Stomach (tissue), 9 donors: ENCODE results near the gene PITPNC1. TPM values are rescaled to one million over a fixed set of nuclear protein-coding genes. Genes with fewer than 3 reads are reported as not detected.
A peak's percentile ranks its signal among the peaks of the same experiment; 100 is the strongest.
"Not testable (repeated sequence)": the region's sequence is repeated elsewhere in the genome, so short reads cannot be mapped to it uniquely, and the experiment has no call there.

Experiments used
- DNase-seq, 2 donors: peaks; one replicate each; pipeline versions ENCODE4 v3.0.0 to v3.0.0-alpha.2; 2013 to 2019
- H3K27ac ChIP-seq, 5 donors: fragments of 200-600 bp in 4 of 5; sonication (generic) in 4 of 5; one replicate each; pipeline ENCODE4 v1.5.1; 2013 to 2019; ENCODE audit warnings: mild to moderate bottlenecking in 1 of 5, moderate library complexity in 1 of 5
- H3K27me3 ChIP-seq, 3 donors: fragments of 200-600 bp; sonication (generic); one replicate each; pipeline ENCODE4 v1.5.1; 2017 to 2019; ENCODE audit warnings: mixed run types in 1 of 3
- H3K36me3 ChIP-seq, 4 donors: fragments of 200-600 bp; sonication (generic); 1 replicate in 3 of 4; 2 replicates in 1 of 4; pipeline ENCODE4 v1.5.1; 2016 to 2019
- H3K4me1 ChIP-seq, 4 donors: fragments of 200-600 bp; sonication (generic); one replicate each; pipeline ENCODE4 v1.5.1; 2016 to 2019
- H3K4me3 ChIP-seq, 4 donors: fragments of 200-600 bp; sonication (generic) in 3 of 4; one replicate each; pipeline ENCODE4 v1.5.1; 2016 to 2019; ENCODE audit warnings: mild to moderate bottlenecking in 1 of 4
- H3K9me3 ChIP-seq, 4 donors: fragments of 200-600 bp; sonication (generic); one replicate each; pipeline ENCODE4 v1.5.1; 2016 to 2019
- EP300 ChIP-seq: sonication (generic); formaldehyde crosslinking; IDR thresholded peaks from one replicate; pipeline ENCODE4 v1.6.1; 2017; ENCODE audit warnings: antibody characterized with exemption
- POLR2A ChIP-seq, 4 donors: fragments of 450-650 bp; IDR thresholded peaks; one replicate each; pipeline ENCODE4 v1.6.1; 2016; ENCODE audit warnings: antibody characterized with exemption in 4 of 4, control low read depth in 2 of 4, mild to moderate bottlenecking in 1 of 4, moderate library complexity in 1 of 4
- POLR2AphosphoS5 ChIP-seq, 3 donors: sonication (generic); formaldehyde crosslinking; IDR thresholded peaks; one replicate each; pipeline ENCODE4 v1.6.1; 2016; ENCODE audit warnings: antibody characterized with exemption in 3 of 3
- WGBS, 5 donors: extraction: QIAGEN DNeasy Blood & Tissue Kit in 3 of 5; methylation state at CpG; one replicate each; pipeline versions ENCODE4 v1.1.5 to v1.1.7; 2013 to 2018; 5-methylcytosine and 5-hydroxymethylcytosine counted together
- intact Hi-C: fragments of 100-400 bp; cut with DNase I; formaldehyde crosslinking; loops from one replicate; pipeline ENCODE4 v1.15.1; 2023; ENCODE audit warnings: low total_unique reads
- polyA plus RNA-seq, 3 donors: library from polyadenylated mRNA; stranded (reverse); fragments of 200-250 nt; gene quantifications; one replicate each; pipeline ENCODE4 v1.2.3, GENCODE V29; 2013
- total RNA-seq, 5 donors: library from RNA; depleted of rRNA; stranded (reverse); fragments of >200 nt; gene quantifications; one replicate each; pipeline versions ENCODE4 v1.1.0 to v1.2.3, GENCODE V29; 2014 to 2016
- TF ChIP-seq, protein P1 (sequence below), 7 experiments: fragments of 450-650 bp in 4 of 7; fragments of 200-600 bp in 3 of 7; sonication (generic) in 3 of 7; IDR thresholded peaks; one replicate each; pipeline ENCODE4 v1.5.1; 2016 to 2019; ENCODE audit warnings: antibody characterized with exemption in 7 of 7, control low read depth in 2 of 7, mild to moderate bottlenecking in 1 of 7
- donor health status: healthy with polysubstance abuse.
- donor health status: Bipolar disorder and iron deficiency.
- donor health status: healthy.

PITPNC1 gene
- total and polyA plus RNA-seq, 8 donors, result 2.3 to 25.3 (median 14.4) TPM

DNA sequence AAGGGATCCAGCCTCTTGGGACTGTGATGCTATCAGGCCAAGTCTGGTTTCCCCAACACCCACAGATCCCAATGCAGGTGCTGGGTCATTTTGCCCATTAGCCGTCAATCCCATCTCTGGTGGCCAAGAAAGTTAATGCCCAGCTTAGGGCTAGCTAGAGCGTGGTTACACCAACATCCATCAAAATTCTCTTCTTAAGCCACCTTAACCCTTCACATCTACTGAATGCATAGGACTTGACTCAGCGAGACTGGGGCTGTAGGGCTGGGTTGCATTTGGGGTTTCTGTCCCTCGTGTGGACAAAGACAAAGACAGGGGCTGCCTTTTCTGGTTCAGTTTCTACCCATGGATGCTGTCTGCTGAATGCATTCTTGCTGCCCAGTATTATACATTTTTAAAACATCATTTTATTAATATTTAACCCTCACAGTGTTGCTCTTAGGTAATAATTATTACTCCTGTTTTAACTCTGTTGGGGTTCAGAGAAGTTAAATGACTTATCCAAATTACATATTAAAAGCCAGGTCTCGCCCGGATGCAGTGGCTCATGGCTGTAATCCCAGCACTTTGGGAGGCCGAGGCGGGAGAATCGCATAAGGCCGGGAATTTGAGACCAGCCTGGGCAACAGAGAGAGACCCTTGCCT, 199.5 kb downstream of the PITPNC1 start:
- intact Hi-C loops, result no loop called here
- H3K27me3 ChIP-seq, result no peaks in the 10 kb centered on the region
- WGBS, 5 donors, result 93 to 97% (median 95%) methylated on average over 10 of the region's 10 CpGs
- no peak overlapping the region for H3K4me3 ChIP-seq
- TF ChIP-seq POLR2A (IDR thresholded peaks at IDR 0.05), result no peak
- TF ChIP-seq POLR2AphosphoS5 (IDR thresholded peaks at IDR 0.05), result no peak
- TF ChIP-seq EP300, result no peak
- TF ChIP-seq, protein P1, sequence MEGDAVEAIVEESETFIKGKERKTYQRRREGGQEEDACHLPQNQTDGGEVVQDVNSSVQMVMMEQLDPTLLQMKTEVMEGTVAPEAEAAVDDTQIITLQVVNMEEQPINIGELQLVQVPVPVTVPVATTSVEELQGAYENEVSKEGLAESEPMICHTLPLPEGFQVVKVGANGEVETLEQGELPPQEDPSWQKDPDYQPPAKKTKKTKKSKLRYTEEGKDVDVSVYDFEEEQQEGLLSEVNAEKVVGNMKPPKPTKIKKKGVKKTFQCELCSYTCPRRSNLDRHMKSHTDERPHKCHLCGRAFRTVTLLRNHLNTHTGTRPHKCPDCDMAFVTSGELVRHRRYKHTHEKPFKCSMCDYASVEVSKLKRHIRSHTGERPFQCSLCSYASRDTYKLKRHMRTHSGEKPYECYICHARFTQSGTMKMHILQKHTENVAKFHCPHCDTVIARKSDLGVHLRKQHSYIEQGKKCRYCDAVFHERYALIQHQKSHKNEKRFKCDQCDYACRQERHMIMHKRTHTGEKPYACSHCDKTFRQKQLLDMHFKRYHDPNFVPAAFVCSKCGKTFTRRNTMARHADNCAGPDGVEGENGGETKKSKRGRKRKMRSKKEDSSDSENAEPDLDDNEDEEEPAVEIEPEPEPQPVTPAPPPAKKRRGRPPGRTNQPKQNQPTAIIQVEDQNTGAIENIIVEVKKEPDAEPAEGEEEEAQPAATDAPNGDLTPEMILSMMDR (IDR thresholded peaks at IDR 0.05), result no peak
- no peak for DNase-seq
- H3K27ac ChIP-seq, result no peak overlapping the region
- peaks cover 0 to 11% (median 5%) of the 10 kb centered on the region in 4 donors for H3K4me1 ChIP-seq
- peaks cover 0 to 16% (median 7%) of the 10 kb centered on the region in 4 donors for H3K36me3 ChIP-seq
- no peaks in the 10 kb centered on the region for H3K9me3 ChIP-seq

DNA sequence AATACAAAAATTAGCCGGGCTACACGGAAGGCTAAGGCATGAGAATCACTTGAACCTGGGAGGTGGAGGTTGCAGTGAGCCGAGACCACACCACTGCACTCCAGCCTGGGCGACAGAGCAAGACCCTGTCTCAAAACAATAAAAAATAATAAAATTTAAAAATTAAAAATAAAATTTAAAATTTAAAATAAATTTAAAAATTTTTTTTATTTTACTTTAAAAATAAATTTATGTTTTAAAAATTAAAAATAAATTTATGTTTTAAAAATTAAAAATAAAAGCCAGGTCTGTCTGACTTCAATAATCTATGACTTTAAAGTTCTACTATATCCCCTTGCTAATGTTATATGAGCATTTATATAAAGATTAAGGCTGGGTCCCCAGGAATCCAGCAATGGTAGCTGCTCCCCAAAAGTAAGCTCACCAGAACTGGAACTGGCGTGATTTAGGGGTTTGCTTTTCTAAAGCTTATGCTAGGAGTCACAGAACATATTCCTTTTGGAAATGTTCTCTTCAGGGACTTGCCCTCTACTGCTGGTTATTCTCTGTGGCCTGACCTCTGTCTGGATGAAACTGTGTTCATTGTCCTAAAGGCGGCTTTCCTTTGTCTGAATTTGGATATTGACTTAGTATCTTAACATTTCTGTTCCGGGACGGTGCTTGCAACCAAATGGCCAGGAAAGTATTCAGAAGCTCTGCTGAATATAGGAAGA, 200.5 kb downstream of the PITPNC1 start:
- Histone ChIP-seq H3K4me3 (no peak overlapping the region), H3K9me3 (no peaks in the 10 kb centered on the region), H3K36me3 (peaks cover 0 to 16% (median 7%) of the 10 kb centered on the region in 4 donors), H3K4me1 (peaks cover 0 to 20% (median 14%) of the 10 kb centered on the region in 4 donors), H3K27ac (peak overlapping the region in 1 of 5 donors; percentile 24), H3K27me3 (no peaks in the 10 kb centered on the region)
- TF ChIP-seq, protein P1 (IDR thresholded peaks at IDR 0.05), result no peak
- no peak for TF ChIP-seq POLR2A (IDR thresholded peaks at IDR 0.05)
- TF ChIP-seq EP300, result no peak
- TF ChIP-seq POLR2AphosphoS5 (IDR thresholded peaks at IDR 0.05), result no peak
- WGBS, 5 donors, result 67 to 81% (median 78%) methylated on average over 8 of the region's 8 CpGs
- intact Hi-C loops, result no loop called here
- DNase-seq, result no peak

DNA sequence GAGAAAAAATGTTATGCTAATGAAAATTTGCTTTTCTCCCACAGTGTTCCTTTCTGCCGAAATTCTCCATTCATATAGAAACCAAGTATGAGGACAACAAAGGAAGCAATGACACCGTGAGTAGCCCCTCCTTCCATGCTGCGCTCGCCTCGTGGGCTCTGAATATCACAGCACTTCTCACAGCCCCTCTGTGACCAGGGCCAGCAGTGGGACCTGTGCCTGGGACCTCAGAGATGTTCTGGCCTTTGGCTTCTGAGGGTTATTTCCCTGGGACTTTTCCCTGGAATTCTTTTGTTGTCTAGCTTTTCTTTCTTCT, 201.0 kb downstream of the PITPNC1 start:
- Histone ChIP-seq H3K36me3 (peaks cover 0 to 16% (median 7%) of the 10 kb centered on the region in 4 donors), H3K27me3 (no peaks in the 10 kb centered on the region), H3K4me3 (no peak overlapping the region), H3K4me1 (peaks cover 5 to 25% (median 18%) of the 10 kb centered on the region in 4 donors), H3K27ac (peak overlapping the region in 2 of 5 donors; percentile 24 to 74), H3K9me3 (no peaks in the 10 kb centered on the region)
- intact Hi-C loops, result no loop called here
- DNase-seq, result peak in 1 of 2 donors; percentile 18
- 31 to 67% (median 63%) methylated on average over 5 of the region's 5 CpGs for WGBS, 5 donors
- no peak for TF ChIP-seq EP300
- no peak for TF ChIP-seq POLR2AphosphoS5 (IDR thresholded peaks at IDR 0.05)
- TF ChIP-seq, protein P1 (IDR thresholded peaks at IDR 0.05), result no peak
- TF ChIP-seq POLR2A (IDR thresholded peaks at IDR 0.05), result no peak

DNA sequence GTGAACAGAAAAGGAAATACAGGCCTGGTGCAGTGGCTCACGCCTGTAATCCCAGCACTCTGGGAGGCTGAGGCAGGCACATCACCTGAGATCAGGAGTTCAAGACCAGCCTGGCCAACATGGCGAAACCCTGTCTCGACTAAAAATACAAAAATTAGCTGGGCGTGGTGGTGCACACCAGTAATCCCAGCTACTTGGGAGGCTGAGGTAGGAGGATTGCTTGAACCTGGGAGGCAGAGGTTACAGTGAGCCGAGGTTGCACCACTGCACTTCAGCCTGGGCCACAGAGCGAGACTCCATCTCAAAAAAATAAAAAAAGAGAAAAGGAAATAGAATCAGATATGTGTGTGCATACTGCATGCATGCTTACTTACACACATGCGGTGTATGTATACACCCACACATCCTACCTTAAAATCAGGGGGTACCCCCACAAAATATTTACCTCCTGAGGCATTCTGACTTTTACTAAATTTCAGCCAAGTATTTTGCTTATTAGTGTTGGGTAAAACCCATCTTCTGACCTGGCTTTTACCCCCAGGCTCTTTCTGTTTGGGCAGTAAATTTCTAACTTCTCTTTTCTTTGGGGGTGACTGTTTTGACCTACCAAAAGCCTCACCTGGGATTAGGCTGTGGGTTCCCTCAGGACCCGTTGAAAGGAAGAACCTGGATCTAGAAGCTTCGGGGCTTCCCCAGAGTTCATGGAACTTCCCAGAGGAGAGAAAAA, 201.8 kb downstream of the PITPNC1 start:
- 89 to 94% (median 92%) methylated on average over 9 of the region's 9 CpGs for WGBS, 5 donors
- H3K9me3 ChIP-seq, result not testable (repeated sequence)
- peak overlapping the region in 1 of 5 donors; percentile 24 for H3K27ac ChIP-seq

More for the DNA sequence above, 201.8 kb downstream of the PITPNC1 start:
- H3K36me3 ChIP-seq, result peaks cover 0 to 16% (median 7%) of the 10 kb centered on the region in 4 donors
- peaks cover 7 to 30% (median 19%) of the 10 kb centered on the region in 4 donors for H3K4me1 ChIP-seq
- DNase-seq, H3K4me3 ChIP-seq, intact Hi-C loops, H3K27me3 ChIP-seq: not testable (repeated sequence)
